ENCODE data around the gene TRPM5. TPM values are rescaled to one million over a fixed set of nuclear protein-coding genes. Genes with fewer than 3 reads are reported as not detected.

The TRPM5 gene
- total RNA-seq, 1 experiment from 2014 or later: 0.07 TPM

DNA sequence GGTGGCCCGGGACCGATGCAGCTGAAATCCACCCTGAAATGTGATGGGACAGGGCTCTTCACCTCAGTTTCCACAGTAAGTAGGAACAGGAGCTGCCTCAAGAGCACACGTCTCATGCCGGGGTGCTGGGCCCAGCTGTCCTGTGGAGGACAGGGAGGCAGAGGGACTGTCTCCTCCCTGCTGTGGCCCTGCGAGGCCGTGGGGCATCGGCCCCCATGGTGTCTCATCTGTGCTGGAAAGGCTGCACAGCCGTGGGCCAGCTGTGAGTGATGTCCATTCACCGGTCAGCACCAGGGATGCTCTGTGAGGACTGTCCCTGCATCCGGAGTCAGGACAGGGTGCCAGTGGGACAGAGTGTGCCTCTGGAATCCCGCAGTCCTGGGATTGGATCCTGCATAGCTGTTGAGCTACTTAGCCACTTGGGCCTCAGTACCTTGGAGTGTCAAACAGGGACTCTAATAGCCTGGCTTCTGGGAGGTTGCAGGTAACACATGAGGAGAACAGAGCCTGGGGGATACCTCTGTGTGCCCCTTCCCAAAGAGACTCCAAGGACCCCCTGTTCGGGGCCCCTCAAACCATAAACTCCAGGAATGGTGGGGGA lies 16.5 kb downstream of the TRPM5 start:
- Mint-ChIP-seq H3K4me3 (no peak overlapping the region), H3K27ac (no peak overlapping the region), H3K36me3 (no peaks in the 10 kb centered on the region), H3K4me1 (no peaks in the 10 kb centered on the region), H3K9me3 (no peaks in the 10 kb centered on the region), H3K27me3 (ENCODE audit: low read depth) (peaks cover 10% of the 10 kb centered on the region)
- CTCF ChIA-PET: interaction anchor here (0.6 to 5.3 kb wide), 10 partner anchors 9 to 460 kb away, joined by 3 to 122 read pairs (median 4); no protein-coding TSS in a partner anchor
- POLR2A ChIA-PET: no interaction called here
- ATAC-seq (peak; percentile 25), DNase-seq (ENCODE audit: low spot score) (no peak)
- no peak for TF ChIP-seq IRF1 (CRISPR knock-in tag; IDR thresholded peaks at IDR 0.05)
- TF ChIP-seq, protein P1, sequence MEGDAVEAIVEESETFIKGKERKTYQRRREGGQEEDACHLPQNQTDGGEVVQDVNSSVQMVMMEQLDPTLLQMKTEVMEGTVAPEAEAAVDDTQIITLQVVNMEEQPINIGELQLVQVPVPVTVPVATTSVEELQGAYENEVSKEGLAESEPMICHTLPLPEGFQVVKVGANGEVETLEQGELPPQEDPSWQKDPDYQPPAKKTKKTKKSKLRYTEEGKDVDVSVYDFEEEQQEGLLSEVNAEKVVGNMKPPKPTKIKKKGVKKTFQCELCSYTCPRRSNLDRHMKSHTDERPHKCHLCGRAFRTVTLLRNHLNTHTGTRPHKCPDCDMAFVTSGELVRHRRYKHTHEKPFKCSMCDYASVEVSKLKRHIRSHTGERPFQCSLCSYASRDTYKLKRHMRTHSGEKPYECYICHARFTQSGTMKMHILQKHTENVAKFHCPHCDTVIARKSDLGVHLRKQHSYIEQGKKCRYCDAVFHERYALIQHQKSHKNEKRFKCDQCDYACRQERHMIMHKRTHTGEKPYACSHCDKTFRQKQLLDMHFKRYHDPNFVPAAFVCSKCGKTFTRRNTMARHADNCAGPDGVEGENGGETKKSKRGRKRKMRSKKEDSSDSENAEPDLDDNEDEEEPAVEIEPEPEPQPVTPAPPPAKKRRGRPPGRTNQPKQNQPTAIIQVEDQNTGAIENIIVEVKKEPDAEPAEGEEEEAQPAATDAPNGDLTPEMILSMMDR (IDR thresholded peaks at IDR 0.05): no peak
- TF ChIP-seq ATF6 (CRISPR knock-in tag; IDR thresholded peaks at IDR 0.05): no peak
- no peak for TF ChIP-seq ZNF671 (CRISPR knock-in tag; IDR thresholded peaks at IDR 0.05)
- TF ChIP-seq FOXJ3 (CRISPR knock-in tag; IDR thresholded peaks at IDR 0.05; ENCODE audit: borderline replicate concordance): no peak
- no peak for TF ChIP-seq TP53 (CRISPR knock-in tag; IDR thresholded peaks at IDR 0.05)
- TF ChIP-seq GTF2I (CRISPR knock-in tag; conservative IDR thresholded peaks at IDR 0.05): no peak
- TF ChIP-seq, protein P2, sequence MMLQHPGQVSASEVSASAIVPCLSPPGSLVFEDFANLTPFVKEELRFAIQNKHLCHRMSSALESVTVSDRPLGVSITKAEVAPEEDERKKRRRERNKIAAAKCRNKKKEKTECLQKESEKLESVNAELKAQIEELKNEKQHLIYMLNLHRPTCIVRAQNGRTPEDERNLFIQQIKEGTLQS (CRISPR knock-in tag; conservative IDR thresholded peaks at IDR 0.05): no peak
- no peak for TF ChIP-seq ZNF423 (CRISPR knock-in tag; IDR thresholded peaks at IDR 0.05)
- TF ChIP-seq, protein P3, sequence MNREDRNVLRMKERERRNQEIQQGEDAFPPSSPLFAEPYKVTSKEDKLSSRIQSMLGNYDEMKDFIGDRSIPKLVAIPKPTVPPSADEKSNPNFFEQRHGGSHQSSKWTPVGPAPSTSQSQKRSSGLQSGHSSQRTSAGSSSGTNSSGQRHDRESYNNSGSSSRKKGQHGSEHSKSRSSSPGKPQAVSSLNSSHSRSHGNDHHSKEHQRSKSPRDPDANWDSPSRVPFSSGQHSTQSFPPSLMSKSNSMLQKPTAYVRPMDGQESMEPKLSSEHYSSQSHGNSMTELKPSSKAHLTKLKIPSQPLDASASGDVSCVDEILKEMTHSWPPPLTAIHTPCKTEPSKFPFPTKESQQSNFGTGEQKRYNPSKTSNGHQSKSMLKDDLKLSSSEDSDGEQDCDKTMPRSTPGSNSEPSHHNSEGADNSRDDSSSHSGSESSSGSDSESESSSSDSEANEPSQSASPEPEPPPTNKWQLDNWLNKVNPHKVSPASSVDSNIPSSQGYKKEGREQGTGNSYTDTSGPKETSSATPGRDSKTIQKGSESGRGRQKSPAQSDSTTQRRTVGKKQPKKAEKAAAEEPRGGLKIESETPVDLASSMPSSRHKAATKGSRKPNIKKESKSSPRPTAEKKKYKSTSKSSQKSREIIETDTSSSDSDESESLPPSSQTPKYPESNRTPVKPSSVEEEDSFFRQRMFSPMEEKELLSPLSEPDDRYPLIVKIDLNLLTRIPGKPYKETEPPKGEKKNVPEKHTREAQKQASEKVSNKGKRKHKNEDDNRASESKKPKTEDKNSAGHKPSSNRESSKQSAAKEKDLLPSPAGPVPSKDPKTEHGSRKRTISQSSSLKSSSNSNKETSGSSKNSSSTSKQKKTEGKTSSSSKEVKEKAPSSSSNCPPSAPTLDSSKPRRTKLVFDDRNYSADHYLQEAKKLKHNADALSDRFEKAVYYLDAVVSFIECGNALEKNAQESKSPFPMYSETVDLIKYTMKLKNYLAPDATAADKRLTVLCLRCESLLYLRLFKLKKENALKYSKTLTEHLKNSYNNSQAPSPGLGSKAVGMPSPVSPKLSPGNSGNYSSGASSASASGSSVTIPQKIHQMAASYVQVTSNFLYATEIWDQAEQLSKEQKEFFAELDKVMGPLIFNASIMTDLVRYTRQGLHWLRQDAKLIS (CRISPR knock-in tag; IDR thresholded peaks at IDR 0.05; ENCODE audit: borderline replicate concordance): no peak

GRCh38 chr11:2426826-2427521 lies 17.3 kb downstream of the TRPM5 start:
- DNase-seq (ENCODE audit: low spot score) (no peak), ATAC-seq (no peak)
- Mint-ChIP-seq H3K36me3 (no peaks in the 10 kb centered on the region), H3K4me1 (no peaks in the 10 kb centered on the region), H3K4me3 (no peak overlapping the region), H3K27me3 (ENCODE audit: low read depth) (peaks cover 10% of the 10 kb centered on the region), H3K9me3 (no peaks in the 10 kb centered on the region), H3K27ac (no peak overlapping the region)
- POLR2A ChIA-PET: no interaction called here
- CTCF ChIA-PET: interaction anchor here (0.8 to 5.3 kb wide), 8 partner anchors 8 to 503 kb away, joined by 3 to 122 read pairs (median 4); no protein-coding TSS in a partner anchor
- TF ChIP-seq MYBL2 (CRISPR knock-in tag; IDR thresholded peaks at IDR 0.05): no peak
- no peak for TF ChIP-seq NR1H2 (CRISPR knock-in tag; IDR thresholded peaks at IDR 0.05)
- TF ChIP-seq, protein P4, sequence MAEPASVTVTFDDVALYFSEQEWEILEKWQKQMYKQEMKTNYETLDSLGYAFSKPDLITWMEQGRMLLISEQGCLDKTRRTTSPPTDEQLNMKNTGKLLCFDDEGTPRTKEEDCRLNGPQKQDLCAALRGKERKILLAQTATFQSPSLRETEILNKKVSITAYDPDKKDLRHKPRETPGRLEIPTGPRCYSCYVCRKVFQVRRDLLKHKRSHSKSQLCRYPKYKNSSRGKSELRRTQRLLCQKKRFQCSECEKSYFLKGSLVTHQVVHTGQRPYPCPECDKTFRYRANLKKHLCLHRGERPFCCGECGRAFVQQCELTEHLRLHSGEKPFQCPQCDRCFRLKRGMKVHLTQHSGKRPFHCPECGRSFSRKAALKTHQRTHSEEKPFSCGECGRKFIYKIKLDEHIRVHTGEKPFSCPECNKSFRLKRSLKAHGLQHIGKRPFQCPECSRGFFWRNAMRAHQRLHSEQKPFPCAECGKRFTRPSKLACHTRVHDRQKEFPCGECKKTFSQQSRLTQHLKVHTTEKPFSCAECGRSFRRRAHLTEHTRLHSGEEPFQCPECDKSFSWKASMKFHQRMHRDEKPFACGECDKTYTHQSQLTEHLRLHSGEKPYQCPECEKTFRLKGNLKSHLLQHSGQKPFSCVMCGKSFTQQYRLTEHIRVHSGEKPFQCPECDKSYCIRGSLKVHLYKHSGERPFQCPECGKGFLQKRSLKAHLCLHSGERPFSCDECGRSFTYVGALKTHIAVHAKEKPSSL (CRISPR knock-in tag; conservative IDR thresholded peaks at IDR 0.05): no peak
- no peak for TF ChIP-seq GABPB1 (CRISPR knock-in tag; IDR thresholded peaks at IDR 0.05)
- TF ChIP-seq, protein P5, sequence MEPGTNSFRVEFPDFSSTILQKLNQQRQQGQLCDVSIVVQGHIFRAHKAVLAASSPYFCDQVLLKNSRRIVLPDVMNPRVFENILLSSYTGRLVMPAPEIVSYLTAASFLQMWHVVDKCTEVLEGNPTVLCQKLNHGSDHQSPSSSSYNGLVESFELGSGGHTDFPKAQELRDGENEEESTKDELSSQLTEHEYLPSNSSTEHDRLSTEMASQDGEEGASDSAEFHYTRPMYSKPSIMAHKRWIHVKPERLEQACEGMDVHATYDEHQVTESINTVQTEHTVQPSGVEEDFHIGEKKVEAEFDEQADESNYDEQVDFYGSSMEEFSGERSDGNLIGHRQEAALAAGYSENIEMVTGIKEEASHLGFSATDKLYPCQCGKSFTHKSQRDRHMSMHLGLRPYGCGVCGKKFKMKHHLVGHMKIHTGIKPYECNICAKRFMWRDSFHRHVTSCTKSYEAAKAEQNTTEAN (CRISPR knock-in tag; IDR thresholded peaks at IDR 0.05): no peak
- TF ChIP-seq SMAD3 (CRISPR knock-in tag; IDR thresholded peaks at IDR 0.05; ENCODE audit: borderline replicate concordance): no peak
- no peak for TF ChIP-seq MXD4 (CRISPR knock-in tag; IDR thresholded peaks at IDR 0.05; ENCODE audit: borderline replicate concordance)
- no peak for TF ChIP-seq NFYB (CRISPR knock-in tag; conservative IDR thresholded peaks at IDR 0.05; ENCODE audit: low read depth)

Measured in WTC11 (cell line).